Endothelial cell of umbilical vein (primary cell): ENCODE measurements around the gene KNCN.

Source experiments
- CTCF ChIP-seq, 2 donors: IDR thresholded peaks; 1 replicate in 1 of 2; 2 replicates in 1 of 2; pipeline ENCODE4 v1.5.1; 2011; ENCODE audit warnings: low read length in 2 of 2, mild to moderate bottlenecking in 2 of 2, moderate library complexity in 2 of 2, control low read depth in 1 of 2, inconsistent platforms in 1 of 2, low read depth in 1 of 2; ENCODE audit not compliant: insufficient read depth in 1 of 2; ENCODE audit errors: extremely low read depth in 1 of 2
- EZH2 ChIP-seq: IDR thresholded peaks from 2 replicates; pipeline ENCODE4 v1.6.1; 2012; ENCODE audit warnings: borderline replicate concordance, low read depth, mild to moderate bottlenecking, moderate library complexity, low read length, inconsistent platforms; ENCODE audit not compliant: severe bottlenecking
- FOS ChIP-seq: IDR thresholded peaks from 2 replicates; pipeline ENCODE4 v1.6.1; 2011; ENCODE audit warnings: mild to moderate bottlenecking, low read length, moderate library complexity, borderline replicate concordance; ENCODE audit not compliant: insufficient read depth
- JUN ChIP-seq: IDR thresholded peaks from 2 replicates; pipeline ENCODE4 v1.6.1; 2011; ENCODE audit warnings: borderline replicate concordance, low read depth; ENCODE audit not compliant: insufficient read length, insufficient read depth
- MAX ChIP-seq: IDR thresholded peaks from 2 replicates; pipeline ENCODE4 v1.6.1; 2011; ENCODE audit not compliant: insufficient read depth, insufficient read length
- MYC ChIP-seq: IDR thresholded peaks from one replicate; pipeline ENCODE4 v1.6.1; 2011; ENCODE audit warnings: mild to moderate bottlenecking, low read depth, low read length
- POLR2A ChIP-seq: IDR thresholded peaks from 2 replicates; pipeline ENCODE4 v1.6.1; 2012; ENCODE audit warnings: low read depth, mild to moderate bottlenecking, control low read depth, low read length
- POLR2AphosphoS5 ChIP-seq: IDR thresholded peaks from 2 replicates; pipeline ENCODE4 v1.6.1; 2012; ENCODE audit warnings: low read depth, mild to moderate bottlenecking, control low read depth, low read length, moderate library complexity; ENCODE audit not compliant: insufficient read depth

GRCh38 chr1:46533179-46533864 is 18.1 kb downstream of the KNCN start:
- TF ChIP-seq EZH2 (no peak), CTCF (IDR thresholded peaks at IDR 0.05; ENCODE audit: extremely low read depth in 1 of 2, insufficient read depth in 1 of 2, low read depth in 1 of 2, low read length in 2 of 2) (no peak), FOS (no peak), POLR2A (no peak), POLR2AphosphoS5 (no peak), JUN (no peak), MAX (no peak), MYC (no peak)
